OCI-LY7 (cell line): Measurements from ENCODE around the gene PTGES. TPM values are rescaled to one million over a fixed set of nuclear protein-coding genes. Genes with fewer than 3 reads are reported as not detected.

Experiments used
- BruUV-seq: library from RNA; stranded (reverse); fragments of 400-500 nt; replicated peaks from 2 replicates; lab custom pipeline; 2021; lab: Mats Ljungman, UMichigan
- CTCF ChIA-PET: fragments of 300-600 bp; sonication (Branson Sonifier 250); formaldehyde crosslinking; loops from one replicate; lab custom pipeline; 2022; ENCODE audit warnings: antibody characterized with exemption; ENCODE audit not compliant: unreplicated experiment; lab: Charles Lee
- POLR2A ChIA-PET: fragments of 300-600 bp; sonication (Branson Sonifier 250); formaldehyde crosslinking; loops from one replicate; lab custom pipeline; 2022; ENCODE audit warnings: antibody characterized with exemption; lab: Charles Lee
- DNase-seq: peaks from one replicate; pipeline ENCODE4 v3.0.0-alpha.2; 2015; ENCODE audit warnings: low spot score
- H2AFZ ChIP-seq: fragments of 200-600 bp; sonication (generic), shearing (Covaris generic); 2 replicates; pipeline ENCODE4 v1.6.1; 2014; ENCODE audit warnings: mild to moderate bottlenecking, antibody characterized with exemption, low read length, moderate library complexity
- H3K27ac ChIP-seq: fragments of 200-600 bp; sonication (generic); 2 replicates; pipeline ENCODE4 v1.5.1; 2014; ENCODE audit warnings: mixed run types, low read depth, mild to moderate bottlenecking, moderate library complexity, low read length, inconsistent platforms; ENCODE audit not compliant: poor library complexity, severe bottlenecking
- H3K36me3 ChIP-seq: fragments of 200-600 bp; sonication (generic); 2 replicates; pipeline ENCODE4 v1.6.1; 2014; ENCODE audit warnings: mild to moderate bottlenecking, antibody characterized with exemption, low read length, moderate library complexity, mixed read lengths; ENCODE audit not compliant: insufficient read depth
- H3K4me1 ChIP-seq: fragments of 200-600 bp; sonication (generic); 2 replicates; pipeline ENCODE4 v1.5.1; 2014; ENCODE audit warnings: mild to moderate bottlenecking, low read length; ENCODE audit not compliant: insufficient read depth, poor library complexity, severe bottlenecking
- H3K4me2 ChIP-seq: fragments of 200-600 bp; sonication (generic); 2 replicates; pipeline ENCODE4 v1.6.1; 2014; ENCODE audit warnings: mild to moderate bottlenecking, low read length
- H3K4me3 ChIP-seq: fragments of 200-600 bp; sonication (generic); 2 replicates; pipeline ENCODE4 v1.5.1; 2014; ENCODE audit warnings: mild to moderate bottlenecking, low read depth, low read length; ENCODE audit not compliant: poor library complexity, severe bottlenecking
- H3K79me2 ChIP-seq: fragments of 200-600 bp; sonication (generic); 2 replicates; pipeline ENCODE4 v1.6.1; 2016; ENCODE audit warnings: low read depth, mild to moderate bottlenecking, low read length, moderate library complexity, mixed read lengths; ENCODE audit not compliant: insufficient read depth
- H3K9me2 ChIP-seq: fragments of 200-600 bp; sonication (generic); 2 replicates; pipeline ENCODE4 v1.6.1; 2016; ENCODE audit warnings: mild to moderate bottlenecking, low read length, mixed read lengths; ENCODE audit not compliant: insufficient read depth
- H3K9me3 ChIP-seq: fragments of 200-600 bp; sonication (generic); 2 replicates; pipeline ENCODE4 v1.6.1; 2014; ENCODE audit warnings: mild to moderate bottlenecking, mixed run types, low read length, mixed read lengths
- H4K20me1 ChIP-seq: fragments of 200-600 bp; sonication (generic); 2 replicates; pipeline ENCODE4 v1.6.1; 2014; ENCODE audit warnings: mild to moderate bottlenecking, antibody characterized with exemption, low read length, moderate library complexity, mixed read lengths; ENCODE audit not compliant: insufficient read depth
- EZH2phosphoT487 ChIP-seq: fragments of 200-600 bp; sonication (generic); IDR thresholded peaks from 2 replicates; pipeline ENCODE4 v1.6.1; 2018; ENCODE audit warnings: low read depth, borderline replicate concordance, mild to moderate bottlenecking, mixed run types, antibody characterized with exemption, low read length, moderate library complexity, mixed read lengths
- intact Hi-C: fragments of 100-400 bp; cut with micrococcal nuclease; formaldehyde crosslinking; loops from one replicate; pipeline ENCODE4 v1.10.0; 2022; ENCODE audit not compliant: unreplicated experiment
- total RNA-seq, 2 experiments: library from RNA; depleted of rRNA in 1 of 2; stranded (reverse); fragments of >200 nt in 1 of 2; shearing (Covaris generic) in 1 of 2; gene quantifications; 2 replicates each; pipeline ENCODE4 v1.2.3, GENCODE V29; 2014 to 2022
- TF ChIP-seq, protein P1 (sequence below): fragments of 200-600 bp; sonication (generic); conservative IDR thresholded peaks from 2 replicates; pipeline ENCODE4 v1.5.1; 2014; ENCODE audit warnings: mild to moderate bottlenecking, antibody characterized with exemption, low read length, moderate library complexity, mixed read lengths

Gene PTGES
- total RNA-seq, 2 experiments from 2014 or later: not detected

- POLR2A ChIA-PET: no interaction called here
- no TSS peak for BruUV-seq
Observed at GRCh38 chr9:129739432-129739831, 13.4 kb downstream of the PTGES start.

DNA sequence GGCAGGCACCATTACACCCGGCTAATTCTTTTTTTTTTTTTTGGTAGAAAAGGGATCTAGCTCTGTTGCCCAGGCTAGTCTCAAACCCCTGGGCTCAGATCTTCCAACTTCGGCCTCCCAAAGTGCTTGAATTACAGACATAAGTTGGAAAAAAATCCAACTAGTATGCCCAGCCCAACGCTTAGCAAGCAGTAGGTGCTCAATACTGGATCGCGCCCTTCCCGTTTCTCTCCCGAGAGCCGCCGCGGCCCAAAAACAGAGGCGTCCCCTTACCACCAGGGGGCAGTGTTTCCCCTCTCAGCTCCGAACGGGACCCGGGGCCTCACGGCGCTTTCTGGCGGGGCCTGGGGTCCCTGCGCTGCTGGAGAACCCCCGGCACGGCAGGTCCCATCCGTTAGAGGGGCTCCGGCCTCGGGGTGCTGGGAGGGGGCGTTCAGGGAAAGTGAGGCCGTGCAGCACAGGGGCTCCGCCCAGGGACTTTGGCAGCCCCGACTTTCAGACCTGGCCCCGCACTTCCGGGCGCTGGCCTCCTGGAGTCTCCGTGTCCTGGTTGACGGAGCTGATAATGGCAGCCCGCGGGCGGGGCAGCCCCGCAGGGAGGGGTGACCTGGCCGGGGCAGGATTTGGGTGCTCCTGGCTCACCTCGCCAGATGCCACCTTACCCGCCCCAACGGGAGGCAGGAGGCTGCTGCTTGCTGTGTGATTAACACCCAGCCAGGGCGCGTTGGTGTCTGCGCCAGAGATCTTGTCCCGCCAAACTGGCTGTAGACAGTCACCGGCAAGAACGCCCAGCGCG is 15.2 kb downstream of the PTGES start:
- POLR2A ChIA-PET: interaction anchor here (0.6 to 0.7 kb wide), 2 partner anchors 13 to 505 kb away, joined by 3 to 4 read pairs; no protein-coding TSS in a partner anchor
- Histone ChIP-seq H3K27ac (no peak overlapping the region), H3K9me3 (no peaks in the 10 kb centered on the region), H3K4me1 (peaks cover 10% of the 10 kb centered on the region), H3K4me2 (peak overlapping the region; percentile 78), H3K9me2 (no peaks in the 10 kb centered on the region), H3K36me3 (no peaks in the 10 kb centered on the region), H2AFZ (peak overlapping the region; percentile 92), H4K20me1 (no peaks in the 10 kb centered on the region), H3K4me3 (peak overlapping the region; percentile 58), H3K79me2 (no peaks in the 10 kb centered on the region)
- TF ChIP-seq, protein P1, sequence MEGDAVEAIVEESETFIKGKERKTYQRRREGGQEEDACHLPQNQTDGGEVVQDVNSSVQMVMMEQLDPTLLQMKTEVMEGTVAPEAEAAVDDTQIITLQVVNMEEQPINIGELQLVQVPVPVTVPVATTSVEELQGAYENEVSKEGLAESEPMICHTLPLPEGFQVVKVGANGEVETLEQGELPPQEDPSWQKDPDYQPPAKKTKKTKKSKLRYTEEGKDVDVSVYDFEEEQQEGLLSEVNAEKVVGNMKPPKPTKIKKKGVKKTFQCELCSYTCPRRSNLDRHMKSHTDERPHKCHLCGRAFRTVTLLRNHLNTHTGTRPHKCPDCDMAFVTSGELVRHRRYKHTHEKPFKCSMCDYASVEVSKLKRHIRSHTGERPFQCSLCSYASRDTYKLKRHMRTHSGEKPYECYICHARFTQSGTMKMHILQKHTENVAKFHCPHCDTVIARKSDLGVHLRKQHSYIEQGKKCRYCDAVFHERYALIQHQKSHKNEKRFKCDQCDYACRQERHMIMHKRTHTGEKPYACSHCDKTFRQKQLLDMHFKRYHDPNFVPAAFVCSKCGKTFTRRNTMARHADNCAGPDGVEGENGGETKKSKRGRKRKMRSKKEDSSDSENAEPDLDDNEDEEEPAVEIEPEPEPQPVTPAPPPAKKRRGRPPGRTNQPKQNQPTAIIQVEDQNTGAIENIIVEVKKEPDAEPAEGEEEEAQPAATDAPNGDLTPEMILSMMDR: peak; percentile 89
- TF ChIP-seq EZH2phosphoT487: no peak
- intact Hi-C loops: loop anchor here (1.0 to 5.0 kb wide), 3 partner anchors 46 to 95 kb away; partner anchors contain the start of gene ASB6
- CTCF ChIA-PET: interaction anchor here (0.8 kb wide), 2 partner anchors 9 to 22 kb away, joined by 3 to 4 read pairs; no protein-coding TSS in a partner anchor
- BruUV-seq: no TSS peak
- DNase-seq: peak; percentile 88

More at GRCh38 chr9:129739432-129739831, 13.4 kb downstream of the PTGES start:
- Histone ChIP-seq H3K4me3 (no peak overlapping the region), H3K9me2 (no peaks in the 10 kb centered on the region), H3K4me2 (no peak overlapping the region), H3K36me3 (no peaks in the 10 kb centered on the region), H4K20me1 (no peaks in the 10 kb centered on the region), H3K27ac (no peak overlapping the region), H2AFZ (no peak overlapping the region), H3K4me1 (peaks cover 10% of the 10 kb centered on the region), H3K79me2 (no peaks in the 10 kb centered on the region), H3K9me3 (no peaks in the 10 kb centered on the region)
- DNase-seq: no peak
- CTCF ChIA-PET: no interaction called here
- TF ChIP-seq, protein P1: no peak
- no peak for TF ChIP-seq EZH2phosphoT487
- intact Hi-C loops: loop anchor here (5.0 kb wide), 1 partner anchor 97 kb away; the partner anchor contains the start of gene ASB6

- TF ChIP-seq, protein P1: no peak
- TF ChIP-seq EZH2phosphoT487: no peak
- no peak for DNase-seq
- no peak overlapping the region for H2AFZ ChIP-seq
- no peaks in the 10 kb centered on the region for H3K9me3 ChIP-seq
- H3K36me3 ChIP-seq: no peaks in the 10 kb centered on the region
- H3K79me2 ChIP-seq: no peaks in the 10 kb centered on the region
- intact Hi-C loops: loop anchor here (2.0 to 5.0 kb wide), 2 partner anchors 54 to 94 kb away; partner anchors contain the start of gene ASB6
- no peak overlapping the region for H3K4me3 ChIP-seq
- no peak overlapping the region for H3K4me2 ChIP-seq
- BruUV-seq: no TSS peak
- no peak overlapping the region for H3K27ac ChIP-seq
- ChIA-PET POLR2A (no interaction called here), CTCF (no interaction called here)
- H4K20me1 ChIP-seq: no peaks in the 10 kb centered on the region
- H3K4me1 ChIP-seq: peaks cover 10% of the 10 kb centered on the region
- H3K9me2 ChIP-seq: no peaks in the 10 kb centered on the region
Observed at GRCh38 chr9:129736334-129736733, 16.5 kb downstream of the PTGES start.
